CD4-positive, CD25-positive, alpha-beta regulatory T cell (primary cell): ENCODE data around the gene LRRC72. TPM values are rescaled to one million over a fixed set of nuclear protein-coding genes. Genes with fewer than 3 reads are reported as not detected.
"Not testable (repeated sequence)": the region's sequence is repeated elsewhere in the genome, so short reads cannot be mapped to it uniquely, and the experiment has no call there.

ENCODE experiments used
- ATAC-seq, 2 donors: fragments of 150-1000 bp; cut with Tn5 transposase; one replicate each; pipeline ENCODE4 v1.10.0; 2021; ENCODE audit warnings: low read depth in 2 of 2, moderate number of reproducible peaks in 2 of 2, moderate library complexity in 1 of 2
- DNase-seq, 3 donors: peaks; one replicate each; pipeline versions ENCODE4 v3.0.0 to v3.0.0-alpha.2; 2012 to 2022; ENCODE audit warnings: mixed read lengths in 1 of 3
- H3K27ac ChIP-seq: one replicate; pipeline ENCODE4 v1.7.0; 2013; ENCODE audit warnings: mild to moderate bottlenecking, low read length; ENCODE audit not compliant: insufficient read depth, poor library complexity, severe bottlenecking
- H3K27me3 ChIP-seq: one replicate; pipeline ENCODE4 v1.7.0; 2013; ENCODE audit warnings: low read length; ENCODE audit not compliant: control insufficient read depth, insufficient read depth
- H3K36me3 ChIP-seq: one replicate; pipeline ENCODE4 v1.7.0; 2013; ENCODE audit warnings: mild to moderate bottlenecking, low read length, moderate library complexity; ENCODE audit not compliant: control insufficient read depth, insufficient read depth
- H3K4me1 ChIP-seq: 2 replicates; pipeline ENCODE4 v1.7.0; 2013; ENCODE audit warnings: mild to moderate bottlenecking, low read length; ENCODE audit not compliant: insufficient read depth, control insufficient read depth, poor library complexity, severe bottlenecking
- H3K4me3 ChIP-seq: one replicate; pipeline ENCODE4 v1.7.0; 2013; ENCODE audit warnings: low read depth, mild to moderate bottlenecking, low read length, moderate library complexity
- H3K9me3 ChIP-seq, 2 experiments: 1 replicate in 1 of 2; 2 replicates in 1 of 2; pipeline ENCODE4 v1.7.0; 2013; ENCODE audit warnings: low read length in 2 of 2, mild to moderate bottlenecking in 1 of 2, moderate library complexity in 1 of 2; ENCODE audit not compliant: control insufficient read depth in 2 of 2
- H3K27ac Mint-ChIP-seq, 3 donors: one replicate each; pipeline ENCODE4 v1.8.0; 2020 to 2022; ENCODE audit warnings: mild to moderate bottlenecking in 3 of 3, mixed read lengths in 3 of 3, moderate library complexity in 2 of 3
- H3K27me3 Mint-ChIP-seq: one replicate; pipeline ENCODE4 v1.8.0; 2022; ENCODE audit warnings: mild to moderate bottlenecking, mixed read lengths
- H3K36me3 Mint-ChIP-seq: one replicate; pipeline ENCODE4 v1.8.0; 2020; ENCODE audit warnings: mixed read lengths
- H3K4me1 Mint-ChIP-seq, 4 donors: one replicate each; pipeline ENCODE4 v1.8.0; 2020 to 2022; ENCODE audit warnings: mixed read lengths in 4 of 4, mild to moderate bottlenecking in 1 of 4
- H3K4me3 Mint-ChIP-seq, 4 donors: one replicate each; pipeline ENCODE4 v1.8.0; 2020 to 2022; ENCODE audit warnings: mild to moderate bottlenecking in 4 of 4, mixed read lengths in 4 of 4, moderate library complexity in 3 of 4
- H3K9me3 Mint-ChIP-seq, 7 donors: one replicate each; pipeline ENCODE4 v1.8.0; 2020 to 2022; ENCODE audit warnings: mixed read lengths in 7 of 7, mild to moderate bottlenecking in 3 of 7, moderate library complexity in 2 of 7
- polyA plus RNA-seq, 4 donors: library from polyadenylated mRNA; unstranded; fragments of 300-500 nt; fragmentation: Illumina TruSeq; gene quantifications; one replicate each; pipeline ENCODE4 v1.2.3, GENCODE V29; 2021
- total RNA-seq: library from RNA; stranded (reverse); gene quantifications from one replicate; pipeline ENCODE4 v1.2.3, GENCODE V29; 2022

Gene LRRC72
- total and polyA plus RNA-seq, 5 donors from 2014 or later = not detected

GRCh38 chr7:16512097-16512496, 14.5 kb upstream of the LRRC72 start:
- DNase-seq (no peak), ATAC-seq (no peak)
- Mint-ChIP-seq H3K36me3 (no peaks in the 10 kb centered on the region), H3K9me3 (peaks cover 0 to 4% (median 0%) of the 10 kb centered on the region in 7 donors), H3K27me3 (peaks cover 1% of the 10 kb centered on the region), H3K4me1 (no peaks in the 10 kb centered on the region), H3K27ac (no peak overlapping the region), H3K4me3 (no peak overlapping the region)
- Histone ChIP-seq H3K27ac (no peak overlapping the region), H3K36me3 (no peaks in the 10 kb centered on the region), H3K4me1 (no peaks in the 10 kb centered on the region), H3K9me3 (peaks cover 0 to 2% of the 10 kb centered on the region in 2 experiments), H3K27me3 (no peaks in the 10 kb centered on the region), H3K4me3 (no peak overlapping the region)

GRCh38 chr7:16514271-16514670, 12.4 kb upstream of the LRRC72 start:
- H3K4me3 ChIP-seq = no peak overlapping the region
- DNase-seq = no peak
- H3K4me1 ChIP-seq = no peaks in the 10 kb centered on the region
- ATAC-seq = no peak
- no peak overlapping the region for H3K27ac ChIP-seq
- peaks cover 0 to 2% of the 10 kb centered on the region in 2 experiments for H3K9me3 ChIP-seq
- no peaks in the 10 kb centered on the region for H3K36me3 ChIP-seq
- peaks cover 4% of the 10 kb centered on the region for H3K27me3 Mint-ChIP-seq
- no peak overlapping the region for H3K27ac Mint-ChIP-seq
- H3K4me3 Mint-ChIP-seq = no peak overlapping the region
- no peaks in the 10 kb centered on the region for H3K36me3 Mint-ChIP-seq
- H3K27me3 ChIP-seq = no peaks in the 10 kb centered on the region
- no peaks in the 10 kb centered on the region for H3K9me3 Mint-ChIP-seq
- no peaks in the 10 kb centered on the region for H3K4me1 Mint-ChIP-seq

- no peaks in the 10 kb centered on the region for H3K4me1 Mint-ChIP-seq
- Histone ChIP-seq H3K9me3 (peaks cover 0 to 2% of the 10 kb centered on the region in 2 experiments), H3K27ac (no peak overlapping the region), H3K4me1 (no peaks in the 10 kb centered on the region), H3K4me3 (no peak overlapping the region), H3K36me3 (no peaks in the 10 kb centered on the region), H3K27me3 (no peaks in the 10 kb centered on the region)
- H3K4me3 Mint-ChIP-seq = no peak overlapping the region
- ATAC-seq (no peak), DNase-seq (no peak)
- no peak overlapping the region for H3K27ac Mint-ChIP-seq
- no peaks in the 10 kb centered on the region for H3K36me3 Mint-ChIP-seq
- H3K9me3 Mint-ChIP-seq = no peaks in the 10 kb centered on the region
- peaks cover 4% of the 10 kb centered on the region for H3K27me3 Mint-ChIP-seq
These were observed 11.9 kb upstream of the LRRC72 start for GRCh38 chr7:16514729-16515128.

- H3K27me3 Mint-ChIP-seq = peaks cover 4% of the 10 kb centered on the region
- no peaks in the 10 kb centered on the region for H3K36me3 Mint-ChIP-seq
- Histone ChIP-seq H3K36me3 (no peaks in the 10 kb centered on the region), H3K4me1 (no peaks in the 10 kb centered on the region), H3K4me3 (no peak overlapping the region), H3K27ac (no peak overlapping the region), H3K27me3 (no peaks in the 10 kb centered on the region), H3K9me3 (peaks cover 0 to 2% of the 10 kb centered on the region in 2 experiments)
- no peaks in the 10 kb centered on the region for H3K4me1 Mint-ChIP-seq
- H3K27ac Mint-ChIP-seq = no peak overlapping the region
- H3K9me3 Mint-ChIP-seq = peaks cover 0 to 4% (median 0%) of the 10 kb centered on the region in 7 donors
- H3K4me3 Mint-ChIP-seq = no peak overlapping the region
- DNase-seq (no peak), ATAC-seq (no peak)
These were observed 10.6 kb upstream of the LRRC72 start for GRCh38 chr7:16515785-16516685.

- H3K4me1 Mint-ChIP-seq, H3K36me3 Mint-ChIP-seq, H3K9me3 Mint-ChIP-seq, H3K27me3 ChIP-seq, H3K4me3 ChIP-seq, H3K27ac Mint-ChIP-seq, H3K4me3 Mint-ChIP-seq, H3K4me1 ChIP-seq, H3K9me3 ChIP-seq, H3K27ac ChIP-seq, DNase-seq, H3K36me3 ChIP-seq, ATAC-seq: not testable (repeated sequence)
- peaks cover 17% of the 10 kb centered on the region for H3K27me3 Mint-ChIP-seq
These were observed 6.6 kb upstream of the LRRC72 start for GRCh38 chr7:16519985-16520384.

GRCh38 chr7:16524332-16524731, 2.3 kb upstream of the LRRC72 start:
- Histone ChIP-seq H3K36me3 (no peaks in the 10 kb centered on the region), H3K9me3 (no peaks in the 10 kb centered on the region), H3K4me1 (no peaks in the 10 kb centered on the region), H3K27me3 (no peaks in the 10 kb centered on the region), H3K4me3 (no peak overlapping the region), H3K27ac (no peak overlapping the region)
- no peak for ATAC-seq
- peaks cover 0 to 5% (median 2%) of the 10 kb centered on the region in 7 donors for H3K9me3 Mint-ChIP-seq
- H3K4me1 Mint-ChIP-seq = peaks cover 0 to 3% (median under 1%) of the 10 kb centered on the region in 4 donors
- H3K36me3 Mint-ChIP-seq = no peaks in the 10 kb centered on the region
- H3K27ac Mint-ChIP-seq = no peak overlapping the region
- DNase-seq = no peak
- H3K27me3 Mint-ChIP-seq = peaks cover 13% of the 10 kb centered on the region
- no peak overlapping the region for H3K4me3 Mint-ChIP-seq

- no peak for ATAC-seq
- DNase-seq = no peak
- H3K36me3 ChIP-seq = no peaks in the 10 kb centered on the region
- no peaks in the 10 kb centered on the region for H3K4me1 ChIP-seq
- Mint-ChIP-seq H3K9me3 (peaks cover 0 to 1% (median 0%) of the 10 kb centered on the region in 7 donors), H3K4me1 (peaks cover 0 to 4% (median under 1%) of the 10 kb centered on the region in 4 donors), H3K27me3 (no peaks in the 10 kb centered on the region), H3K4me3 (no peak overlapping the region), H3K36me3 (no peaks in the 10 kb centered on the region), H3K27ac (no peak overlapping the region)
- no peak overlapping the region for H3K27ac ChIP-seq
- H3K9me3 ChIP-seq = no peaks in the 10 kb centered on the region
- H3K27me3 ChIP-seq = no peaks in the 10 kb centered on the region
- H3K4me3 ChIP-seq = no peak overlapping the region
These were observed 1.9 kb downstream of the LRRC72 start for GRCh38 chr7:16528520-16528919.

GRCh38 chr7:16529697-16530096, 3.1 kb downstream of the LRRC72 start:
- Mint-ChIP-seq H3K27ac (no peak overlapping the region), H3K9me3 (peaks cover 0 to 1% (median 0%) of the 10 kb centered on the region in 7 donors), H3K4me3 (no peak overlapping the region), H3K27me3 (peaks cover 4% of the 10 kb centered on the region), H3K4me1 (peaks cover 0 to 4% (median under 1%) of the 10 kb centered on the region in 4 donors), H3K36me3 (no peaks in the 10 kb centered on the region)
- DNase-seq (no peak), ATAC-seq (no peak)
- Histone ChIP-seq H3K36me3 (no peaks in the 10 kb centered on the region), H3K4me1 (no peaks in the 10 kb centered on the region), H3K27me3 (no peaks in the 10 kb centered on the region), H3K4me3 (no peak overlapping the region), H3K9me3 (no peaks in the 10 kb centered on the region), H3K27ac (no peak overlapping the region)
